Psoas muscle (tissue), 8 donors: ENCODE measurements around the gene RASA4. TPM values are rescaled to one million over a fixed set of nuclear protein-coding genes. Genes with fewer than 3 reads are reported as not detected.
"Not testable (repeated sequence)": the region's sequence is repeated elsewhere in the genome, so short reads cannot be mapped to it uniquely, and the experiment has no call there.

Experiments used
- ATAC-seq, 4 donors: fragments of 200-7000 bp; cut with Tn5 transposase; one replicate each; pipeline ENCODE4 v1.9.1; 2020; ENCODE audit warnings: moderate library complexity in 3 of 4, mild to moderate bottlenecking in 2 of 4
- DNase-seq, 2 donors: peaks; one replicate each; pipeline ENCODE4 v3.0.0-alpha.2; 2020
- H3K27ac ChIP-seq: fragments of 200-600 bp; one replicate; pipeline ENCODE4 v1.8.0; 2022
- H3K27me3 ChIP-seq, 3 donors: fragments of 200-600 bp in 1 of 3; one replicate each; pipeline versions ENCODE4 v1.6.1 to v1.8.0; 2013 to 2022; ENCODE audit warnings: low read length in 2 of 3, mild to moderate bottlenecking in 2 of 3, moderate library complexity in 1 of 3; ENCODE audit not compliant: insufficient read depth in 3 of 3
- H3K36me3 ChIP-seq, 2 donors: fragments of 200-600 bp in 1 of 2; one replicate each; pipeline versions ENCODE4 v1.6.1 to v1.8.0; 2013 to 2022; ENCODE audit warnings: low read depth in 1 of 2, mild to moderate bottlenecking in 1 of 2, moderate library complexity in 1 of 2; ENCODE audit not compliant: insufficient read depth in 1 of 2
- H3K4me1 ChIP-seq: fragments of 200-600 bp; one replicate; pipeline ENCODE4 v1.8.0; 2022
- H3K4me3 ChIP-seq: fragments of 200-600 bp; one replicate; pipeline ENCODE4 v1.8.0; 2022; ENCODE audit warnings: mild to moderate bottlenecking
- H3K9me3 ChIP-seq: fragments of 200-600 bp; one replicate; pipeline ENCODE4 v1.8.0; 2022
- CTCF ChIP-seq: fragments of 200-600 bp; IDR thresholded peaks from one replicate; pipeline ENCODE4 v1.8.0; 2022; ENCODE audit warnings: antibody characterized with exemption
- WGBS, 3 donors: extraction: QIAGEN DNeasy Blood & Tissue Kit; methylation state at CpG; one replicate each; pipeline versions ENCODE4 v1.1.6 to v1.1.7; 2013; 5-methylcytosine and 5-hydroxymethylcytosine counted together
- intact Hi-C, 2 donors: fragments of 100-400 bp; cut with DNase I; formaldehyde crosslinking; loops; one replicate each; pipeline versions ENCODE4 v1.11.0 to v1.14.2; 2022
- polyA plus RNA-seq, 3 donors: library from polyadenylated mRNA; stranded (reverse); fragments of 200-250 nt; gene quantifications; one replicate each; pipeline ENCODE4 v1.2.3, GENCODE V29; 2013
- total RNA-seq, 4 donors: library from RNA; stranded (reverse); fragmentation: NEBNext Ultra II Directional in 2 of 4; extraction: Animal tissue kit (Norgen Biotek cat#: 25700) in 2 of 4; gene quantifications; one replicate each; pipeline versions ENCODE4 v1.2.1 to v1.2.4, GENCODE V29; 2021 to 2023
- donor health status: healthy with polysubstance abuse.
- donor health status: DM: no; HTN: no; CAD: no; lungs with moderate emphysema.
- donor health status: Bipolar disorder and iron deficiency.
- donor health status: healthy.
- donor health status: DM: yes; HTN: yes; CAD: no.
- donor health status: DM: no; HTN: no; CAD: no.
- donor health status: DM: no; HTN: no; CAD: no.
- donor health status: DM: yes; HTN: yes; CAD: no.

Gene RASA4
- total and polyA plus RNA-seq, 7 donors: 83.1 to 270 (median 188) TPM

GRCh38 chr7:102577315-102578240 is 39.0 kb downstream of the RASA4 start:
- H3K9me3 ChIP-seq, H3K27ac ChIP-seq, intact Hi-C loops, H3K27me3 ChIP-seq, H3K36me3 ChIP-seq, H3K4me1 ChIP-seq, ATAC-seq, H3K4me3 ChIP-seq: not testable (repeated sequence)
- 70 to 78% (median 70%) methylated on average over 6 to 7 of the region's 7 CpGs for WGBS, 3 donors
- DNase-seq: peak in 1 of 2 donors; percentile 6

- H3K27ac ChIP-seq, ATAC-seq, H3K36me3 ChIP-seq, intact Hi-C loops, H3K27me3 ChIP-seq, DNase-seq, H3K9me3 ChIP-seq, H3K4me1 ChIP-seq, H3K4me3 ChIP-seq: not testable (repeated sequence)
- no CpG with 5 or more reads among the region's 3 CpGs for WGBS, 3 donors
These were observed 40.2 kb downstream of the RASA4 start for GRCh38 chr7:102576363-102576762.

- H3K27me3 ChIP-seq, H3K27ac ChIP-seq, intact Hi-C loops, H3K9me3 ChIP-seq, H3K4me1 ChIP-seq, H3K4me3 ChIP-seq, DNase-seq, H3K36me3 ChIP-seq: not testable (repeated sequence)
- ATAC-seq: peak; percentile 9 to 57 (median 28)
- no CpG with 5 or more reads among the region's 6 CpGs for WGBS, 3 donors
These were observed 41.9 kb downstream of the RASA4 start for GRCh38 chr7:102574607-102575006.

GRCh38 chr7:102572261-102573239 is 44.0 kb downstream of the RASA4 start, which contains the start of gene POLR2J3:
TSS of gene POLR2J3 (minus strand) at chr7:102572583. CDS start at chr7:102572521, 62 bp downstream.
- DNase-seq (peak; percentile 97 to 99), ATAC-seq (peak; percentile 88 to 93 (median 92))
- H3K27me3 ChIP-seq, H3K9me3 ChIP-seq, intact Hi-C loops, H3K4me1 ChIP-seq, H3K36me3 ChIP-seq: not testable (repeated sequence)
- peak within 1 kb of the TSS; percentile 77 for H3K27ac ChIP-seq
- TF ChIP-seq CTCF: peak; percentile 54
- 0% methylated on average over 41 to 54 of the region's 64 CpGs for WGBS, 3 donors
- H3K4me3 ChIP-seq: peak within 1 kb of the TSS; percentile 75

- H3K9me3 ChIP-seq, H3K27ac ChIP-seq, ATAC-seq, H3K4me3 ChIP-seq, intact Hi-C loops, H3K27me3 ChIP-seq, H3K4me1 ChIP-seq, H3K36me3 ChIP-seq: not testable (repeated sequence)
- peak in 1 of 2 donors; percentile 12 for DNase-seq
- 75 to 100% (median 82%) methylated on average over 3 to 4 of the region's 11 CpGs for WGBS, 3 donors
These were observed 47.9 kb downstream of the RASA4 start for GRCh38 chr7:102568620-102569019.

- H3K27ac ChIP-seq, H3K36me3 ChIP-seq, DNase-seq, H3K4me1 ChIP-seq, intact Hi-C loops, H3K27me3 ChIP-seq, H3K9me3 ChIP-seq, H3K4me3 ChIP-seq: not testable (repeated sequence)
- no CpG with 5 or more reads among the region's 6 CpGs for WGBS, 3 donors
- peak; percentile 19 to 46 (median 36) for ATAC-seq
These were observed 65.6 kb downstream of the RASA4 start, which contains the start of gene SPDYE2 for GRCh38 chr7:102550808-102551422. TSS of gene SPDYE2 (plus strand) at chr7:102551226. CDS start at chr7:102553256, 2,030 bp downstream.

GRCh38 chr7:102546353-102546752 is 70.2 kb downstream of the RASA4 start:
- 64 to 91% methylated on average over 1 to 2 of the region's 6 CpGs; no CpG with 5 or more reads in 1 of the 3 donors for WGBS, 3 donors
- H3K27me3 ChIP-seq, H3K4me3 ChIP-seq: not testable (repeated sequence)

GRCh38 chr7:102545288-102545687 is 71.3 kb downstream of the RASA4 start:
- peak in 1 of 2 donors; percentile 3 for DNase-seq
- H3K9me3 ChIP-seq, H3K4me1 ChIP-seq, H3K4me3 ChIP-seq, H3K27me3 ChIP-seq, intact Hi-C loops, ATAC-seq, H3K36me3 ChIP-seq, H3K27ac ChIP-seq: not testable (repeated sequence)
- 94 to 96% (median 95%) methylated on average over 6 to 8 of the region's 12 CpGs for WGBS, 3 donors

More at GRCh38 chr7:102546353-102546752, 70.2 kb downstream of the RASA4 start:
- DNase-seq, H3K36me3 ChIP-seq, H3K9me3 ChIP-seq, H3K27ac ChIP-seq, H3K4me1 ChIP-seq, ATAC-seq, intact Hi-C loops: not testable (repeated sequence)

GRCh38 chr7:102544372-102544771 is 72.2 kb downstream of the RASA4 start:
- intact Hi-C loops, H3K27ac ChIP-seq, H3K36me3 ChIP-seq, H3K27me3 ChIP-seq, H3K9me3 ChIP-seq, DNase-seq, H3K4me3 ChIP-seq, H3K4me1 ChIP-seq: not testable (repeated sequence)
- ATAC-seq: peak in 1 of 4 donors; percentile 6
- no CpG with 5 or more reads among the region's 1 CpG for WGBS, 3 donors
